Adrenal gland (tissue), 12 donors: ENCODE measurements around the gene FHIT. TPM values are rescaled to one million over a fixed set of nuclear protein-coding genes. Genes with fewer than 3 reads are reported as not detected.

Source experiments
- DNase-seq, 7 donors: peaks; one replicate each; pipeline ENCODE4 v3.0.0-alpha.2; 2019 to 2020
- H3K27ac ChIP-seq, 5 donors: fragments of 200-600 bp; sonication (generic) in 4 of 5; 1 replicate in 3 of 5; 2 replicates in 2 of 5; pipeline versions ENCODE4 v1.5.1 to v1.8.0; 2016 to 2020; ENCODE audit warnings: mild to moderate bottlenecking in 1 of 5
- H3K27me3 ChIP-seq: fragments of 200-600 bp; 2 replicates; pipeline ENCODE4 v1.8.0; 2021
- H3K36me3 ChIP-seq, 2 donors: fragments of 200-600 bp; replicated peaks in 1 of 2; 1 replicate in 1 of 2; 2 replicates in 1 of 2; pipeline versions ENCODE4 v1.5.1 to v1.8.0; 2018 to 2022
- H3K4me1 ChIP-seq, 2 donors: fragments of 200-600 bp; replicated peaks in 1 of 2; 1 replicate in 1 of 2; 2 replicates in 1 of 2; pipeline versions ENCODE4 v1.5.1 to v1.8.0; 2018 to 2021
- H3K4me3 ChIP-seq, 4 donors: fragments of 200-600 bp; sonication (generic) in 3 of 4; one replicate each; pipeline ENCODE4 v1.5.1; 2016 to 2018
- H3K9me3 ChIP-seq, 3 donors: fragments of 200-600 bp; sonication (generic) in 1 of 3; replicated peaks in 1 of 3; 1 replicate in 2 of 3; 2 replicates in 1 of 3; pipeline versions ENCODE4 v1.5.1 to v1.8.0; 2016 to 2021
- POLR2A ChIP-seq, 2 donors: fragments of 450-650 bp; IDR thresholded peaks; one replicate each; pipeline ENCODE4 v1.6.1; 2017; ENCODE audit warnings: antibody characterized with exemption in 2 of 2, mild to moderate bottlenecking in 2 of 2, moderate library complexity in 1 of 2
- WGBS, 4 donors: extraction: QIAGEN DNeasy Blood & Tissue Kit in 2 of 4; methylation state at CpG; one replicate each; pipeline versions ENCODE4 v1.1.5 to v1.1.7; 2013 to 2017; 5-methylcytosine and 5-hydroxymethylcytosine counted together
- intact Hi-C, 2 donors: fragments of 100-400 bp; cut with DNase I; formaldehyde crosslinking; loops; one replicate each; pipeline versions ENCODE4 v1.14.1 to v1.15.0; 2022 to 2023
- polyA plus RNA-seq, 3 donors: library from polyadenylated mRNA; stranded (reverse); fragments of 200-250 nt in 2 of 3; fragments of 350-450 nt in 1 of 3; fragmentation: Illumina TruSeq in 1 of 3; extraction: RNeasy Lipid Tissue Mini Kit (QIAGEN cat#74804) in 1 of 3; gene quantifications; one replicate each; pipeline ENCODE4 v1.2.3, GENCODE V29; 2013 to 2014
- total RNA-seq, 9 donors: library from RNA; depleted of rRNA in 4 of 9; stranded (reverse); fragments of >200 nt in 4 of 9; fragments of 120-200 nt in 1 of 9; fragmentation: NEBNext Ultra II Directional in 1 of 9; extraction: Animal tissue kit (Norgen Biotek cat#: 25700) in 1 of 9; gene quantifications; one replicate each; pipeline versions ENCODE4 v1.1.0 to v1.2.4, GENCODE V29; 2013 to 2023
- TF ChIP-seq, protein P1 (sequence below), 6 experiments: fragments of 450-650 bp in 4 of 6; fragments of 200-600 bp in 2 of 6; sonication (generic) in 1 of 6; IDR thresholded peaks; 1 replicate in 5 of 6; 2 replicates in 1 of 6; pipeline versions ENCODE4 v1.5.1 to v1.8.0; 2016 to 2021; ENCODE audit warnings: antibody characterized with exemption in 6 of 6, mild to moderate bottlenecking in 2 of 6, moderate library complexity in 1 of 6
- donor health status: healthy with polysubstance abuse.
- donor health status: Bipolar disorder and iron deficiency.
- donor health status: DM: yes; HTN: yes; CAD: no.
- donor health status: DM: no; HTN: no; CAD: no.
- donor health status: DM: no; HTN: no; CAD: no.
- donor health status: DM: yes; HTN: yes; CAD: no.

The FHIT gene
- total and polyA plus RNA-seq, 12 donors: 14.1 to 43.9 (median 28.8) TPM

DNA sequence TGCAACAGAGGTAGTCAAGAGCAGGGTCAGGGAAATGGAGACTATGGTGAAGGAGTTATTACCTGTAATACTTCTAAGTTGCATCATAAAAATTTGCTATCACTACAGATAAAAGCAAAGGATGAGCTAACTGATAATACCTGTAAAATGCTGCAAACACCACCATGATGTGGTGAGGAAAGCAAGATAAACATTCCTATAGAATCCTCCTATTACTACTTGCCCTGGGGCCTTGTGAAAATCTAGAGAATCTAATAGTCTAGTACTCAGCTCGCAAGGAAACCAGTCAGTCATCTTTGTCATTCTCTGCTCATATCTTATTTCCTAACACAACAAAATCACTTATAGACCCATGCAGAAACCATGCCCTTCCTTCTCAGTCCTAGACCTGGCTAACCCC is 899.8 kb downstream of the FHIT start:
- 89 to 100% (median 95%) methylated on average over 1 of the region's 1 CpG for WGBS, 4 donors

DNA sequence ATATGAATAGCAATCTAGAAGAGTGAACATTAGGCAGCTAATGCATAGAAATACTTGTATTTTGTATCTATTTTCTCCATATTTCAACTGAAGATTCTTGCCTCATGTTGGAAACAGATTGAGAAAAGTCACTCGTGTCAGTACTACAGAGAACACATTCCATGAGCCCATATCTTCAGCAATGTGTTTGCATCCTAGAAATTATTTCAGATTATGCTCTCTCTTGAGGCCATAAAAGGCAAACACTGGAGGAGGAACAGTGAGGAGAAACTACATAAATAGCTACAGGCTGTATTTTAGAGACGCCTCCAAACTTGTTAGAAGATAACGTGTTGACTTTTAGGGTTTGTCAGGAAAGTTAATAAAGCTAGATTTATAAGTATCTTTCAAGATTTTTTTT is 906.9 kb downstream of the FHIT start:
- WGBS, 4 donors: 73 to 79% (median 74%) methylated on average over 3 of the region's 3 CpGs
- H3K27ac ChIP-seq: no peak overlapping the region
- H3K9me3 ChIP-seq: no peaks in the 10 kb centered on the region
- intact Hi-C loops: no loop called here
- TF ChIP-seq, protein P1, sequence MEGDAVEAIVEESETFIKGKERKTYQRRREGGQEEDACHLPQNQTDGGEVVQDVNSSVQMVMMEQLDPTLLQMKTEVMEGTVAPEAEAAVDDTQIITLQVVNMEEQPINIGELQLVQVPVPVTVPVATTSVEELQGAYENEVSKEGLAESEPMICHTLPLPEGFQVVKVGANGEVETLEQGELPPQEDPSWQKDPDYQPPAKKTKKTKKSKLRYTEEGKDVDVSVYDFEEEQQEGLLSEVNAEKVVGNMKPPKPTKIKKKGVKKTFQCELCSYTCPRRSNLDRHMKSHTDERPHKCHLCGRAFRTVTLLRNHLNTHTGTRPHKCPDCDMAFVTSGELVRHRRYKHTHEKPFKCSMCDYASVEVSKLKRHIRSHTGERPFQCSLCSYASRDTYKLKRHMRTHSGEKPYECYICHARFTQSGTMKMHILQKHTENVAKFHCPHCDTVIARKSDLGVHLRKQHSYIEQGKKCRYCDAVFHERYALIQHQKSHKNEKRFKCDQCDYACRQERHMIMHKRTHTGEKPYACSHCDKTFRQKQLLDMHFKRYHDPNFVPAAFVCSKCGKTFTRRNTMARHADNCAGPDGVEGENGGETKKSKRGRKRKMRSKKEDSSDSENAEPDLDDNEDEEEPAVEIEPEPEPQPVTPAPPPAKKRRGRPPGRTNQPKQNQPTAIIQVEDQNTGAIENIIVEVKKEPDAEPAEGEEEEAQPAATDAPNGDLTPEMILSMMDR (IDR thresholded peaks at IDR 0.05): no peak
- no peaks in the 10 kb centered on the region for H3K27me3 ChIP-seq
- no peak overlapping the region for H3K4me3 ChIP-seq
- DNase-seq: no peak
- H3K36me3 ChIP-seq: no peaks in the 10 kb centered on the region
- H3K4me1 ChIP-seq: no peaks in the 10 kb centered on the region

More for the DNA sequence above, 899.8 kb downstream of the FHIT start:
- TF ChIP-seq, protein P1 (IDR thresholded peaks at IDR 0.05): no peak
- no peak for TF ChIP-seq POLR2A (IDR thresholded peaks at IDR 0.05)
- DNase-seq: no peak
- Histone ChIP-seq H3K36me3 (no peaks in the 10 kb centered on the region), H3K27ac (no peak overlapping the region), H3K27me3 (no peaks in the 10 kb centered on the region), H3K4me1 (no peaks in the 10 kb centered on the region), H3K4me3 (no peak overlapping the region), H3K9me3 (no peaks in the 10 kb centered on the region)
- intact Hi-C loops: no loop called here

DNA sequence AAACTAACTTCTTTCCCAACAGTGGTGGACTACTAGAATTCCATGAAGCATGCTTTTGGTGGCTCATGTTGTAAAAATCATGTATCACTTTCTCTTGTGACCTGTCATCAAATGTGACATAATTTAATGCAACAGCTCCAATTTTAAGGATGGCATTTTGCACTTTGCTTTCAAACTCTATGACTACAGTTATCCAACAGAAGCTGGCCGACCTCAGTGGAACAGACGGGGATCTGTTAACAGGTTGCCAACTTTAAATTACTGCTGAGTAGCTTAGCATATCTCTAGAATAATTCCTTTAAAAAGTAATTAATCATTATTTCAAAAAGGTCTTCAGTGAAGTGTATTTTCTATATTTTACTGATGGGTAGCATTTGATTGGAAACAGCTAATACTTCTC is 907.4 kb downstream of the FHIT start:
- intact Hi-C loops: no loop called here

DNA sequence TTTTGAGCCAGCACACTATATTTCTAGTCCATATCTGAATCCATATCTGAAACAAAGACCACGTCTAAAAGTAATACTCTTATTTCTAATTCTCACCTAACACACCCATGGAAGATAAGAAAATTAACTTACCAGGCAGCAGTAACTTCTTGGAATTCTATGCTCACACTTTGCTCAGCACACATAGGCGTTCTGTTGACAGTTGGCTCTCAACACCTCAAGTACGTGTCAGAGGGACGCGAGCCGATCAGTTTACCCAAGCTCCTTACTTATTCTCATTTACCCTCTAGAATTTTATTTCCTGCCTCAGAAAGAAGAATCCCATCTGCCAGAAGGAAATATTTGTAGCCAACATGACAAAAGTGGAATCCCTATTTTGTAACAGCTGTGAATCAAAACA is 911.9 kb downstream of the FHIT start:
- TF ChIP-seq, protein P1 (IDR thresholded peaks at IDR 0.05): no peak
- TF ChIP-seq POLR2A (IDR thresholded peaks at IDR 0.05): no peak
- H3K36me3 ChIP-seq: no peaks in the 10 kb centered on the region
- no peaks in the 10 kb centered on the region for H3K4me1 ChIP-seq
- H3K4me3 ChIP-seq: no peak overlapping the region
- 88 to 93% (median 91%) methylated on average over 6 of the region's 6 CpGs for WGBS, 4 donors
- H3K27ac ChIP-seq: no peak overlapping the region
- no peaks in the 10 kb centered on the region for H3K27me3 ChIP-seq
- intact Hi-C loops: no loop called here
- H3K9me3 ChIP-seq: no peaks in the 10 kb centered on the region
- DNase-seq: no peak

More for the DNA sequence above, 907.4 kb downstream of the FHIT start:
- Histone ChIP-seq H3K36me3 (no peaks in the 10 kb centered on the region), H3K27ac (no peak overlapping the region), H3K4me1 (no peaks in the 10 kb centered on the region), H3K4me3 (no peak overlapping the region), H3K9me3 (no peaks in the 10 kb centered on the region), H3K27me3 (no peaks in the 10 kb centered on the region)
- no peak for DNase-seq
- TF ChIP-seq, protein P1 (IDR thresholded peaks at IDR 0.05): no peak
- no peak for TF ChIP-seq POLR2A (IDR thresholded peaks at IDR 0.05)
- 88 to 93% (median 89%) methylated on average over 2 of the region's 2 CpGs for WGBS, 4 donors
